DND-41 (cell line): ENCODE measurements around the gene WNT1.
A peak's percentile ranks its signal among the peaks of the same experiment; 100 is the strongest.

Experiments
- ATAC-seq: fragments of 200-7000 bp; cut with Tn5 transposase; 3 replicates; pipeline ENCODE4 v1.9.1; 2021; ENCODE audit warnings: low read depth; ENCODE audit not compliant: insufficient read depth
- DNase-seq: peaks from one replicate; pipeline ENCODE4 v3.0.0-alpha.2; 2020
- H2AFZ ChIP-seq: 2 replicates; pipeline ENCODE4 v1.6.0; 2012; ENCODE audit warnings: low read depth, low read length
- H3K27ac ChIP-seq: 2 replicates; pipeline ENCODE4 v1.5.1; 2012; ENCODE audit warnings: low read length, inconsistent platforms
- H3K27me3 ChIP-seq: fragments of 200-600 bp; sonication (generic); 2 replicates; pipeline ENCODE4 v1.6.0; 2012; ENCODE audit warnings: low read length, mild to moderate bottlenecking, inconsistent platforms; ENCODE audit not compliant: insufficient read depth, poor library complexity
- H3K36me3 ChIP-seq: 2 replicates; pipeline ENCODE4 v1.5.1; 2012; ENCODE audit warnings: low read length, inconsistent platforms; ENCODE audit not compliant: insufficient read depth
- H3K4me1 ChIP-seq: 2 replicates; pipeline ENCODE4 v1.5.1; 2012; ENCODE audit warnings: mild to moderate bottlenecking, low read length; ENCODE audit not compliant: insufficient read depth
- H3K4me2 ChIP-seq: 2 replicates; pipeline ENCODE4 v1.6.0; 2012; ENCODE audit warnings: mild to moderate bottlenecking, moderate library complexity, low read length, inconsistent platforms; ENCODE audit not compliant: insufficient read depth
- H3K4me3 ChIP-seq, 2 experiments: fragments of 200-600 bp in 1 of 2; shearing (Covaris generic) in 1 of 2; 2 replicates each; pipeline ENCODE4 v1.5.1; 2012 to 2016; ENCODE audit warnings: inconsistent platforms in 2 of 2, low read length in 2 of 2, mild to moderate bottlenecking in 2 of 2, low read depth in 1 of 2, moderate library complexity in 1 of 2
- H3K79me2 ChIP-seq: 2 replicates; pipeline ENCODE4 v1.6.0; 2012; ENCODE audit warnings: low read length, inconsistent platforms; ENCODE audit not compliant: insufficient read depth
- H3K9ac ChIP-seq: 2 replicates; pipeline ENCODE4 v1.6.0; 2012; ENCODE audit warnings: low read depth, mild to moderate bottlenecking, inconsistent platforms, low read length, moderate library complexity
- H3K9me3 ChIP-seq: 2 replicates; pipeline ENCODE4 v1.5.1; 2012; ENCODE audit warnings: low read length, moderate library complexity, mild to moderate bottlenecking, inconsistent platforms; ENCODE audit not compliant: insufficient read depth, severe bottlenecking
- H4K20me1 ChIP-seq: 2 replicates; pipeline ENCODE4 v1.6.0; 2012; ENCODE audit warnings: low read length; ENCODE audit not compliant: insufficient read depth
- EZH2 ChIP-seq: IDR thresholded peaks from 3 replicates; pipeline ENCODE4 v1.6.1; 2012; ENCODE audit warnings: borderline replicate concordance, low read depth, mild to moderate bottlenecking, moderate library complexity, low read length, inconsistent platforms; ENCODE audit not compliant: severe bottlenecking
- TF ChIP-seq, protein P1 (sequence below): IDR thresholded peaks from 2 replicates; pipeline ENCODE4 v1.5.1; 2012; ENCODE audit warnings: borderline replicate concordance, low read length, moderate library complexity, mild to moderate bottlenecking; ENCODE audit not compliant: poor library complexity, severe bottlenecking; ENCODE audit errors: extremely low read depth

WNT1 gene

DNA sequence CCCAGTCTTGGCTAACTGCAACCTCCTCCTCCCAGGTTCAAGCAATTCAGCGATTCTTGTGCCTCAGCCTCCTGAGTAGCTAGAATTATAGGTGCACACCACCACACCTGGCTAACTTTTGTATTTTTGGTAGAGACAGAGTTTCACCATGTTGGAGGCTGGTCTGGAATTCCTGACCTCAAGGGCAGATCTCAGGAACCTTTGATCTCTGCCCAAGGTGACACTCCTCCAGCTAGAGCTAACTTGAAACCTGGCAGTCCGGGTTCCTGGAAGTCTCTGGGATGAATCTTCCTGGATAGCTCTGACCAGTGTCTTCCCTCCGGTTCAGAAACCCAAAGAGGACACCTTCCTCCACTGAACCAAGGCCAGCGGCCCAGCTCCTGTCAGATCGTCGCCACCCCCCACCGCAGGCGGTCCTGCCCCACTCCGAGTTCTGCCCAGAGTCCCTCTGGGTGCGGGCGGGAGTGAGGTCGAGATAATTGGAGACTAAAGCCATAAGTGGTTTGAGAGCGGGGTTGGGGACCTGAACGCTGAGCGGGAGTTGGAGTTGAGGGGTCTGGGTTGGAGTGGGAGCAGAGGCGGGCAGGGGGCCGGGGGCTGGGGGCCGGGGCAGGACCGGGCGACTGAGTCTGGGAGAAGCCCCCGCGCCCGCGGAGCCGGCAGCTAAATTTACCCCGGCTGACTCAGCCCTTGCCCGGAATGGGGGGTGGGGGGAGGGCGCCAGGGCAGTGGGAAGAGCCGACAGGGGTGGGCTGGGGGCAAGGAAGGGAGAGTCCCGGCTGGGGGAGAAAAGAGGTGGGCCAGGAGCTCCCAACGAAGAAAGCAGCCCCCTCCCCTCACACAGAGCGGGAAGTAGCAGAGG is 16.3 kb downstream of the WNT1 start:
- Histone ChIP-seq H3K4me2 (no peak overlapping the region), H3K9me3 (no peaks in the 10 kb centered on the region), H3K36me3 (no peaks in the 10 kb centered on the region), H2AFZ (no peak overlapping the region), H3K4me3 (no peak overlapping the region), H3K27me3 (peaks cover 34% of the 10 kb centered on the region), H4K20me1 (peaks cover 4% of the 10 kb centered on the region), H3K4me1 (peaks cover 28% of the 10 kb centered on the region), H3K27ac (no peak overlapping the region), H3K79me2 (no peaks in the 10 kb centered on the region), H3K9ac (no peak overlapping the region)
- DNase-seq (no peak), ATAC-seq (no peak)
- no peak for TF ChIP-seq EZH2
- TF ChIP-seq, protein P1, sequence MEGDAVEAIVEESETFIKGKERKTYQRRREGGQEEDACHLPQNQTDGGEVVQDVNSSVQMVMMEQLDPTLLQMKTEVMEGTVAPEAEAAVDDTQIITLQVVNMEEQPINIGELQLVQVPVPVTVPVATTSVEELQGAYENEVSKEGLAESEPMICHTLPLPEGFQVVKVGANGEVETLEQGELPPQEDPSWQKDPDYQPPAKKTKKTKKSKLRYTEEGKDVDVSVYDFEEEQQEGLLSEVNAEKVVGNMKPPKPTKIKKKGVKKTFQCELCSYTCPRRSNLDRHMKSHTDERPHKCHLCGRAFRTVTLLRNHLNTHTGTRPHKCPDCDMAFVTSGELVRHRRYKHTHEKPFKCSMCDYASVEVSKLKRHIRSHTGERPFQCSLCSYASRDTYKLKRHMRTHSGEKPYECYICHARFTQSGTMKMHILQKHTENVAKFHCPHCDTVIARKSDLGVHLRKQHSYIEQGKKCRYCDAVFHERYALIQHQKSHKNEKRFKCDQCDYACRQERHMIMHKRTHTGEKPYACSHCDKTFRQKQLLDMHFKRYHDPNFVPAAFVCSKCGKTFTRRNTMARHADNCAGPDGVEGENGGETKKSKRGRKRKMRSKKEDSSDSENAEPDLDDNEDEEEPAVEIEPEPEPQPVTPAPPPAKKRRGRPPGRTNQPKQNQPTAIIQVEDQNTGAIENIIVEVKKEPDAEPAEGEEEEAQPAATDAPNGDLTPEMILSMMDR, result no peak

DNA sequence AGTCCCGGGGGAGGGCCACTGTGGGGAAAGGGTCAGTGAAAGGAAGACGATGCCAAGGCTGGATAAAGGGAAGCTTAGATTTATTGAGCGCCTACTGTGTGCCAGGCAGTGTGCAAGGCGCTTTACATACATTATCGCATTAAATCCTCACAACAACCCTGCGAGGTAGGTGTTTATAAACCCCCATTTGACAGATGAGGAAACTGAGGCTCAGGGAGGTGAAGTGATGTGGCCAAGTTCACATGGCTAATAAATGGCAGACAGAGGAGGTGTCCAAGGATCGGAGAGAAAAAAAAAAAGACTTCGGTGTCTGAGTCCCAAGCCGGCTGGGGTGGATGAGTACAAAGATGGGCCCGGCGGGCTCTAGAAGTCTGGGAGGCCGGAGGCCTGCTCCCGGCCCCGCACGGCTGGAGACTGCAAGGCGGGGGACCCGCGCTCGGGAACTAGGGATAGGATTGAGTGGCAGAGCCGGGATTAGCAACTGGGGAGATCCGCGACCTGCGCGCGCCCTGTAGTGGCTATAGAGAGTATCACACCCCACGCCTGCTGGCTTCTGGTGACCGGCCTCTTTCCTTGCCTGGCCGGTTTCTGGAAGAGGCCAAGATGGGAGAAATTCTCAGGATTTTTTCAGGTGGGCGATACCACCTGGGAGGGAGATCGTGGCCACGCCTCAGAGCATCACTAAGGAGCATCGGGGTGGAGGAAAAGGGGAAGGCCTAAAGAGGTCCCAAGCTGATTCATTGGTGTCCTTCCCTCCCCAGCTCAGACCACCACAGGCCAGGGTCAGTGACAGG is 17.2 kb downstream of the WNT1 start:
- DNase-seq, result peak; percentile 31
- H3K4me3 ChIP-seq, result no peak overlapping the region
- no peak for TF ChIP-seq EZH2
- TF ChIP-seq, protein P1, result peak; percentile 53
- H3K36me3 ChIP-seq, result peaks cover under 1% of the 10 kb centered on the region; the same call in 1 of the 2 replicates
- H3K4me1 ChIP-seq, result peaks cover 36% of the 10 kb centered on the region
- H2AFZ ChIP-seq, result no peak overlapping the region
- no peak for ATAC-seq
- H3K9me3 ChIP-seq, result no peaks in the 10 kb centered on the region
- H3K9ac ChIP-seq, result no peak overlapping the region
- H3K27ac ChIP-seq, result no peak overlapping the region
- peaks cover 34% of the 10 kb centered on the region for H3K27me3 ChIP-seq
- H3K79me2 ChIP-seq, result no peaks in the 10 kb centered on the region
- H3K4me2 ChIP-seq, result no peak overlapping the region
- peaks cover 4% of the 10 kb centered on the region for H4K20me1 ChIP-seq

DNA sequence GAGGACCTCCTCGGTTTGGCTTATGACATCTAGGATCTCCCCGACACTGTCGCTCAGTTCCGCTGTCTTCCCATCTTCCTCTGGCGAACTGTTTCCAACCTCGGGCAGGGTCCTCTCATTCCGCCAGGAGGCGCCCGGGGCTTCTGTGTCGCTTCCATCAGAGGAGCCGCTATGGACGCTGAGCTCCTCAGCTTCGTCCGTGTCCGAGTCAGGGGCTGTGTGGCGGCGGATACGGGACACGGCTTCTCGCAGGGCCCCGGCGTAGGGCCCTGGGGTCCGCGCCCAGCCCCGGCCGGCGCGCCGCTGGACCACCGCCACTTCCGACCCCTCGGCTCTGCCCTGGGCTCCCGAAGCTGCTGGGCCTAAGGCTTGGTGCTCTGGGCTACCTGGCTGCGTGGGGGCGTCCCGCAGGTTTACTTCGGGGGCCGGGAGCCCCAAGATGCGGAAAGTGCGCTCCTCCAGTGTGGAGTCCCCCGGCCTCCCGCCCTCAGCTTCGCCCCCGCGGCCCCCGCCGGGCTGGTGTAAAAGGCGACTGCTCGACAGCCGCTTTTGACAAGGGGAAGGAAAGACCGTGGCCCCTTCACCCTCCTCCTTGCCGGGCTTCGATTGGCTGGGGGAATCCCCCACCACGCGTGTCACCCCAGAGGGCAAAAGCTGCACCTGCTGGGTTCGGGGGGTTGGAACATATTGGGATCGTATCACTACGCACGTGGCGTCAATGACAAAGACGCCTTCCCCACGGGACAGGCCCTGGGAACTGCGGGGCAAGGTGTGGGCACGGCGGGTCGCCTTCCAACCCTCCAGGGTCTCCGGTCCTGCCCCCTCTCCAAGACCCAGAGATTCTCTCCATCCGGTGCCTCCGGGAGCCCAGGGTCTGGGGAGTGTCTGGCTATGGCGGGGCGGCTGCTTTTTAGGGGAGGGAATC is 18.9 kb downstream of the WNT1 start:
- peak overlapping the region; percentile 19 to 58; a peak in 3 of 4 replicates for H3K4me3 ChIP-seq
- peaks cover 32% of the 10 kb centered on the region for H3K27me3 ChIP-seq

More for the DNA sequence above, 18.9 kb downstream of the WNT1 start:
- Histone ChIP-seq H3K9ac (peak overlapping the region; percentile 57), H2AFZ (peak overlapping the region; percentile 74), H3K79me2 (no peaks in the 10 kb centered on the region), H3K9me3 (no peaks in the 10 kb centered on the region), H4K20me1 (peaks cover 4% of the 10 kb centered on the region), H3K36me3 (peaks cover 13% of the 10 kb centered on the region), H3K27ac (no peak overlapping the region), H3K4me2 (peak overlapping the region; percentile 84), H3K4me1 (peaks cover 39% of the 10 kb centered on the region)
- DNase-seq, result peak; percentile 74
- peak; percentile 67 for ATAC-seq
- TF ChIP-seq, protein P1, result peak; percentile 88
- TF ChIP-seq EZH2, result peak; percentile 88
